HCT116 (cell line): ENCODE data around the gene EGLN3. TPM values are rescaled to one million over a fixed set of nuclear protein-coding genes. Genes with fewer than 3 reads are reported as not detected.

Source experiments
- ATAC-seq: fragments of 200-7000 bp; cut with Tn5 transposase; 2 replicates; pipeline ENCODE4 v1.9.1; 2020; ENCODE audit warnings: mild to moderate bottlenecking, moderate library complexity
- BruUV-seq: library from RNA; stranded (reverse); fragments of 400-500 nt; replicated peaks from 2 replicates; lab custom pipeline; 2021; lab: Mats Ljungman, UMichigan
- CTCF ChIA-PET: fragments of 300-600 bp; sonication (Branson Sonifier 250); formaldehyde crosslinking; loops from one replicate; lab custom pipeline; 2021; ENCODE audit warnings: antibody characterized with exemption; lab: Charles Lee
- POLR2A ChIA-PET: fragments of 300-600, 350-600 bp; sonication (Branson Sonifier 250); formaldehyde crosslinking; loops from one replicate; lab custom pipeline; 2021; ENCODE audit warnings: antibody characterized with exemption; lab: Charles Lee
- RAD21 ChIA-PET, 2 experiments: fragments of 300-600 bp; sonication (Branson Sonifier 250); formaldehyde crosslinking; loops; one replicate each; lab custom pipeline; 2023; ENCODE audit warnings: low total read pairs in 2 of 2; ENCODE audit not compliant: uncharacterized antibody in 2 of 2, unreplicated experiment in 2 of 2, low non-redundant PET in 1 of 2; lab: Charles Lee
- DNase-seq: peaks from one replicate; pipeline ENCODE4 v3.0.0-alpha.2; 2010; ENCODE audit warnings: low read depth, low spot score
- H2AFZ ChIP-seq: fragments of 200-600 bp; shearing (Covaris generic), sonication (generic); 2 replicates; pipeline ENCODE4 v1.6.1; 2017; ENCODE audit warnings: low read depth, mixed run types, mixed read lengths, antibody characterized with exemption, low read length; ENCODE audit not compliant: poor library complexity, severe bottlenecking
- H3K27ac ChIP-seq: 2 replicates; pipeline ENCODE4 v1.5.1; 2012; ENCODE audit warnings: low read depth, low read length
- H3K27me3 ChIP-seq: fragments of 200-600 bp; sonication (generic); 2 replicates; pipeline ENCODE4 v1.6.1; 2016; ENCODE audit warnings: mixed run types, low read length, mixed read lengths; ENCODE audit not compliant: insufficient read depth
- H3K36me3 ChIP-seq, 2 experiments: fragments of 200-500 bp in 1 of 2; fragments of 200-600 bp in 1 of 2; sonication (Bioruptor generic) in 1 of 2; sonication (generic) in 1 of 2; 2 replicates each; pipeline versions ENCODE4 v1.5.1 to v1.6.1; 2014 to 2016; ENCODE audit warnings: low read length in 2 of 2, inconsistent platforms in 1 of 2, mixed read lengths in 1 of 2, mixed run types in 1 of 2; ENCODE audit not compliant: insufficient read depth in 2 of 2, control insufficient read depth in 1 of 2
- H3K4me1 ChIP-seq, 2 experiments: fragments of 200-600 bp in 1 of 2; sonication (generic) in 1 of 2; 2 replicates each; pipeline versions ENCODE4 v1.5.1 to v1.6.1; 2012 to 2017; ENCODE audit warnings: low read length in 2 of 2, inconsistent platforms in 1 of 2, mild to moderate bottlenecking in 1 of 2, mixed read lengths in 1 of 2, mixed run types in 1 of 2, moderate library complexity in 1 of 2; ENCODE audit not compliant: insufficient read depth in 2 of 2, control insufficient read depth in 1 of 2
- H3K4me2 ChIP-seq: fragments of 200-600 bp; sonication (generic); 2 replicates; pipeline ENCODE4 v1.6.1; 2017; ENCODE audit warnings: mixed run types, low read length, mixed read lengths
- H3K4me3 ChIP-seq, 2 experiments: fragments of 200-600 bp in 1 of 2; sonication (generic) in 1 of 2; replicated peaks in 1 of 2; 2 replicates each; pipeline ENCODE4 v1.5.1; 2011 to 2016; ENCODE audit warnings: low read length in 2 of 2, control low read depth in 1 of 2, low read depth in 1 of 2, mild to moderate bottlenecking in 1 of 2, mixed read lengths in 1 of 2, mixed run types in 1 of 2
- H3K79me2 ChIP-seq: fragments of 200-600 bp; sonication (generic); 2 replicates; pipeline ENCODE4 v1.6.1; 2017; ENCODE audit warnings: mild to moderate bottlenecking, mixed run types, low read length, moderate library complexity, mixed read lengths; ENCODE audit not compliant: insufficient read depth
- H3K9ac ChIP-seq: fragments of 200-600 bp; sonication (generic); 2 replicates; pipeline ENCODE4 v1.6.1; 2016; ENCODE audit warnings: low read length, mixed read lengths
- H3K9me2 ChIP-seq: fragments of 200-600 bp; sonication (generic), shearing (Covaris generic); 2 replicates; pipeline ENCODE4 v1.6.1; 2017; ENCODE audit warnings: mixed run types, mild to moderate bottlenecking, moderate library complexity; ENCODE audit not compliant: insufficient read depth
- H3K9me3 ChIP-seq, 2 experiments: fragments of 200-500 bp in 1 of 2; fragments of 200-600 bp in 1 of 2; sonication (Bioruptor generic) in 1 of 2; sonication (generic) in 1 of 2; 2 replicates each; pipeline ENCODE4 v1.6.1; 2014 to 2017; ENCODE audit warnings: low read length in 2 of 2, mixed read lengths in 2 of 2, inconsistent platforms in 1 of 2, low read depth in 1 of 2, mild to moderate bottlenecking in 1 of 2, mixed run types in 1 of 2, moderate library complexity in 1 of 2; ENCODE audit not compliant: control insufficient read depth in 1 of 2, insufficient read depth in 1 of 2
- H4K20me1 ChIP-seq: fragments of 200-600 bp; sonication (generic), shearing (Covaris generic); 2 replicates; pipeline ENCODE4 v1.6.1; 2017; ENCODE audit warnings: mixed run types, mild to moderate bottlenecking, moderate library complexity; ENCODE audit not compliant: insufficient read depth
- CBX3 ChIP-seq: IDR thresholded peaks from 2 replicates; pipeline ENCODE4 v1.6.1; 2012; ENCODE audit warnings: low read depth
- CEBPB ChIP-seq: IDR thresholded peaks from 2 replicates; pipeline ENCODE4 v1.6.1; 2012; ENCODE audit warnings: low read depth
- ELF1 ChIP-seq: IDR thresholded peaks from 2 replicates; pipeline ENCODE4 v1.6.1; 2012; ENCODE audit warnings: low read depth, borderline replicate concordance
- EZH2phosphoT487 ChIP-seq: fragments of 200-600 bp; IDR thresholded peaks from 2 replicates; pipeline ENCODE4 v1.6.1; 2018; ENCODE audit warnings: antibody characterized with exemption, borderline replicate concordance
- FOSL1 ChIP-seq: IDR thresholded peaks from 2 replicates; pipeline ENCODE4 v1.6.1; 2012; ENCODE audit warnings: low read depth
- JUND ChIP-seq: IDR thresholded peaks from 2 replicates; pipeline ENCODE4 v1.6.1; 2012
- MAX ChIP-seq: IDR thresholded peaks from 2 replicates; pipeline ENCODE4 v1.6.1; 2012
- POLR2A ChIP-seq: IDR thresholded peaks from 2 replicates; pipeline ENCODE4 v1.7.0; 2011; ENCODE audit warnings: borderline replicate concordance; ENCODE audit not compliant: insufficient read depth, insufficient read length; ENCODE audit errors: extremely low read depth
- POLR2AphosphoS5 ChIP-seq: IDR thresholded peaks from 2 replicates; pipeline ENCODE4 v1.6.1; 2011; ENCODE audit warnings: mild to moderate bottlenecking, low read depth, low read length, moderate library complexity
- SP1 ChIP-seq: IDR thresholded peaks from 2 replicates; pipeline ENCODE4 v1.6.1; 2012; ENCODE audit warnings: low read depth
- SRF ChIP-seq: IDR thresholded peaks from 2 replicates; pipeline ENCODE4 v1.6.1; 2012; ENCODE audit warnings: low read depth
- TCF7L2 ChIP-seq: IDR thresholded peaks from 2 replicates; pipeline ENCODE4 v1.7.0; 2011; ENCODE audit warnings: borderline replicate concordance, inconsistent platforms; ENCODE audit not compliant: insufficient read depth, insufficient read length; ENCODE audit errors: extremely low read depth
- YY1 ChIP-seq: IDR thresholded peaks from 2 replicates; pipeline ENCODE4 v1.6.1; 2011; ENCODE audit warnings: low read length, low read depth, moderate library complexity, mild to moderate bottlenecking; ENCODE audit not compliant: insufficient replicate concordance; ENCODE audit errors: extremely low read depth
- ZBTB33 ChIP-seq: IDR thresholded peaks from 2 replicates; pipeline ENCODE4 v1.6.1; 2011; ENCODE audit warnings: mild to moderate bottlenecking, low read length, moderate library complexity; ENCODE audit not compliant: insufficient replicate concordance; ENCODE audit errors: extremely low read depth
- ZNF274 ChIP-seq: fragments of 200-500 bp; sonication (Bioruptor generic); IDR thresholded peaks from 2 replicates; pipeline ENCODE4 v1.6.1; 2014; ENCODE audit warnings: mild to moderate bottlenecking, low read depth, low read length, inconsistent platforms
- intact Hi-C: fragments of 100-400 bp; cut with micrococcal nuclease; formaldehyde crosslinking; loops from 2 replicates; pipeline ENCODE4 v1.10.0; 2022
- total RNA-seq: library from RNA; stranded (reverse); gene quantifications from one replicate; pipeline ENCODE4 v1.2.1, GENCODE V29; 2021; ENCODE audit not compliant: unreplicated experiment
- TF ChIP-seq, protein P1 (sequence below), 3 experiments: fragments of 200-600 bp in 1 of 3; sonication (generic) in 1 of 3; IDR thresholded peaks in 2 of 3; conservative IDR thresholded peaks in 1 of 3; 2 replicates each; pipeline ENCODE4 v1.5.1; 2012 to 2017; ENCODE audit warnings: low read depth in 2 of 3, low read length in 2 of 3, antibody characterized with exemption in 1 of 3, borderline replicate concordance in 1 of 3, control low read depth in 1 of 3, mild to moderate bottlenecking in 1 of 3, mixed read lengths in 1 of 3, mixed run types in 1 of 3, moderate library complexity in 1 of 3; ENCODE audit not compliant: insufficient read depth in 1 of 3
- TF ChIP-seq, protein P2 (sequence below): IDR thresholded peaks from 2 replicates; pipeline ENCODE4 v1.6.1; 2012; ENCODE audit warnings: low read depth
- TF ChIP-seq, protein P3 (sequence below): IDR thresholded peaks from 2 replicates; pipeline ENCODE4 v1.6.1; 2012

EGLN3 gene
- total RNA-seq, 1 experiment from 2014 or later, result 13.6 TPM

GRCh38 chr14:33956640-33957039, 5.8 kb upstream of the EGLN3 start:
- Histone ChIP-seq H3K9me2 (no peaks in the 10 kb centered on the region), H3K4me2 (no peak overlapping the region), H3K36me3 (no peaks in the 10 kb centered on the region), H2AFZ (no peak overlapping the region), H3K79me2 (no peaks in the 10 kb centered on the region), H4K20me1 (no peaks in the 10 kb centered on the region), H3K9me3 (no peaks in the 10 kb centered on the region), H3K4me1 (peaks cover under 1 to 2% of the 10 kb centered on the region in 2 experiments; a peak in 2 of 4 replicates), H3K4me3 (no peak overlapping the region), H3K9ac (no peak overlapping the region), H3K27me3 (no peaks in the 10 kb centered on the region), H3K27ac (no peak overlapping the region)
- ChIA-PET POLR2A (no interaction called here), RAD21 (no interaction called here), CTCF (no interaction called here)
- ATAC-seq, result no peak
- BruUV-seq, result no TSS peak
- DNase-seq, result no peak
- intact Hi-C loops, result no loop called here
- TF ChIP-seq TCF7L2 (no peak), POLR2A (no peak), ELF1 (no peak), ZBTB33 (no peak), EZH2phosphoT487 (no peak), SRF (no peak), CEBPB (no peak), MAX (no peak), POLR2AphosphoS5 (no peak), SP1 (no peak), ZNF274 (no peak), YY1 (no peak), FOSL1 (no peak), CBX3 (no peak), JUND (no peak)
- TF ChIP-seq, protein P1, sequence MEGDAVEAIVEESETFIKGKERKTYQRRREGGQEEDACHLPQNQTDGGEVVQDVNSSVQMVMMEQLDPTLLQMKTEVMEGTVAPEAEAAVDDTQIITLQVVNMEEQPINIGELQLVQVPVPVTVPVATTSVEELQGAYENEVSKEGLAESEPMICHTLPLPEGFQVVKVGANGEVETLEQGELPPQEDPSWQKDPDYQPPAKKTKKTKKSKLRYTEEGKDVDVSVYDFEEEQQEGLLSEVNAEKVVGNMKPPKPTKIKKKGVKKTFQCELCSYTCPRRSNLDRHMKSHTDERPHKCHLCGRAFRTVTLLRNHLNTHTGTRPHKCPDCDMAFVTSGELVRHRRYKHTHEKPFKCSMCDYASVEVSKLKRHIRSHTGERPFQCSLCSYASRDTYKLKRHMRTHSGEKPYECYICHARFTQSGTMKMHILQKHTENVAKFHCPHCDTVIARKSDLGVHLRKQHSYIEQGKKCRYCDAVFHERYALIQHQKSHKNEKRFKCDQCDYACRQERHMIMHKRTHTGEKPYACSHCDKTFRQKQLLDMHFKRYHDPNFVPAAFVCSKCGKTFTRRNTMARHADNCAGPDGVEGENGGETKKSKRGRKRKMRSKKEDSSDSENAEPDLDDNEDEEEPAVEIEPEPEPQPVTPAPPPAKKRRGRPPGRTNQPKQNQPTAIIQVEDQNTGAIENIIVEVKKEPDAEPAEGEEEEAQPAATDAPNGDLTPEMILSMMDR (IDR thresholded peaks at IDR 0.05 in 2 of 3, conservative IDR thresholded peaks at IDR 0.05 in 1 of 3; ENCODE audit: borderline replicate concordance in 1 of 3, insufficient read depth in 1 of 3, low read depth in 2 of 3, low read length in 2 of 3), result no peak
- TF ChIP-seq, protein P2, sequence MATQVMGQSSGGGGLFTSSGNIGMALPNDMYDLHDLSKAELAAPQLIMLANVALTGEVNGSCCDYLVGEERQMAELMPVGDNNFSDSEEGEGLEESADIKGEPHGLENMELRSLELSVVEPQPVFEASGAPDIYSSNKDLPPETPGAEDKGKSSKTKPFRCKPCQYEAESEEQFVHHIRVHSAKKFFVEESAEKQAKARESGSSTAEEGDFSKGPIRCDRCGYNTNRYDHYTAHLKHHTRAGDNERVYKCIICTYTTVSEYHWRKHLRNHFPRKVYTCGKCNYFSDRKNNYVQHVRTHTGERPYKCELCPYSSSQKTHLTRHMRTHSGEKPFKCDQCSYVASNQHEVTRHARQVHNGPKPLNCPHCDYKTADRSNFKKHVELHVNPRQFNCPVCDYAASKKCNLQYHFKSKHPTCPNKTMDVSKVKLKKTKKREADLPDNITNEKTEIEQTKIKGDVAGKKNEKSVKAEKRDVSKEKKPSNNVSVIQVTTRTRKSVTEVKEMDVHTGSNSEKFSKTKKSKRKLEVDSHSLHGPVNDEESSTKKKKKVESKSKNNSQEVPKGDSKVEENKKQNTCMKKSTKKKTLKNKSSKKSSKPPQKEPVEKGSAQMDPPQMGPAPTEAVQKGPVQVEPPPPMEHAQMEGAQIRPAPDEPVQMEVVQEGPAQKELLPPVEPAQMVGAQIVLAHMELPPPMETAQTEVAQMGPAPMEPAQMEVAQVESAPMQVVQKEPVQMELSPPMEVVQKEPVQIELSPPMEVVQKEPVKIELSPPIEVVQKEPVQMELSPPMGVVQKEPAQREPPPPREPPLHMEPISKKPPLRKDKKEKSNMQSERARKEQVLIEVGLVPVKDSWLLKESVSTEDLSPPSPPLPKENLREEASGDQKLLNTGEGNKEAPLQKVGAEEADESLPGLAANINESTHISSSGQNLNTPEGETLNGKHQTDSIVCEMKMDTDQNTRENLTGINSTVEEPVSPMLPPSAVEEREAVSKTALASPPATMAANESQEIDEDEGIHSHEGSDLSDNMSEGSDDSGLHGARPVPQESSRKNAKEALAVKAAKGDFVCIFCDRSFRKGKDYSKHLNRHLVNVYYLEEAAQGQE, result no peak
- TF ChIP-seq, protein P3, sequence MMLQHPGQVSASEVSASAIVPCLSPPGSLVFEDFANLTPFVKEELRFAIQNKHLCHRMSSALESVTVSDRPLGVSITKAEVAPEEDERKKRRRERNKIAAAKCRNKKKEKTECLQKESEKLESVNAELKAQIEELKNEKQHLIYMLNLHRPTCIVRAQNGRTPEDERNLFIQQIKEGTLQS, result no peak
